ENCODE measurements around the gene ITGB5. TPM values are rescaled to one million over a fixed set of nuclear protein-coding genes. Genes with fewer than 3 reads are reported as not detected.
A peak's percentile ranks its signal among the peaks of the same experiment; 100 is the strongest.

ITGB5 gene
- total and polyA plus RNA-seq, 2 experiments from 2014 or later = 103 to 109 TPM

DNA sequence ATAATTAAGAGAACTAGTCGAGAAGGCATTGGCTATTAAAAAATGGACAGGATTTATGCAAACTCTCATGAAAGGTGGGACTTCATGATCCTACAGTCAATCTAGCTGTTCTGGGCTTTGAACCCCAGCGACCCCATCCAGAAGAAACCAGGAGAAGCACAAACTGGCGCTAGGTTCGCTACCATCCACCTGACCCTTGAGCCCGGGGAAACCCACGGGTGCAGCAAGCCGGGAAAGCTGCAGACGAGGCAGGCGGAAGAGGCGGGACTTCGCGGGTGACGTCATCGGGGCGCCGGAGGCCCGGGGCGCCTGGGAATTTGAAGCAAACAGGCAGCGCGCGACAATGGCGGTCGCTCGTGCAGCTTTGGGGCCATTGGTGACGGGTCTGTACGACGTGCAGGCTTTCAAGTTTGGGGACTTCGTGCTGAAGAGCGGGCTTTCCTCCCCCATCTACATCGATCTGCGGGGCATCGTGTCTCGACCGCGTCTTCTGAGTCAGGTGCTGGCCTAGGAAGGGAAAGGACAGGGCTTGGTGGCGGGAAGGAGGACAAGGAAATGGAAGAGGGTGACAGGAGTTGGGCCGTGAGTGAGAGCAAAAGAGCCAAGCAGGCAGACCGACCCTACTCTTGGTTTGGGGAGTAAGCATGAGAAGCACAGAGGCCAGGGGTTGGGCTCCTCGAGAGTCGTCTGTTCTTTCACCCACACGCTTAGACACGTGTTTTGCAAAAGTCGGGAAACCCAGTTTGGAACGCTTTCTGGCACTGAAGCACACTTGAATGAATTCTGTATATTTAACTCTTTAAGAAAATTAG is 156.8 kb downstream of the ITGB5 start, which contains the start of gene UMPS:
Gene UMPS (plus strand): TSS at position 324 of the 812 bp plus-strand sequence. CDS start 20 bp downstream, at position 344.
- H3K4me2 ChIP-seq = peak within 1 kb of the TSS; percentile 89
- peak within 1 kb of the TSS; percentile 62 for H3K4me3 ChIP-seq
- DNase-seq (ENCODE audit: low spot score) = peak; percentile 95
- H4K20me1 ChIP-seq (ENCODE audit: insufficient read depth, poor library complexity, severe bottlenecking) = peaks cover 4% of the 10 kb centered on the region
- peak within 1 kb of the TSS; percentile 79 for H2AFZ ChIP-seq
- H3K9me3 ChIP-seq (ENCODE audit: low read depth) = no peaks in the 10 kb centered on the region
- H3K27ac ChIP-seq = peak within 1 kb of the TSS; percentile 91
- no peak for TF ChIP-seq CTCF (IDR thresholded peaks at IDR 0.05; ENCODE audit: poor library complexity)
- no peak for TF ChIP-seq EZH2 (IDR thresholded peaks at IDR 0.05; ENCODE audit: borderline replicate concordance)
- TF ChIP-seq EZH2phosphoT487 (IDR thresholded peaks at IDR 0.05; ENCODE audit: low read depth, severe bottlenecking, unreplicated experiment) = no peak
- peaks cover 45% of the 10 kb centered on the region for H3K79me2 ChIP-seq
- no peaks in the 10 kb centered on the region for H3K36me3 ChIP-seq (replicated peaks; ENCODE audit: insufficient read depth, low read depth)
- peaks cover 12% of the 10 kb centered on the region for H3K4me1 ChIP-seq (ENCODE audit: insufficient read depth)
- whole genome bisulfite sequencing (ENCODE audit: low lambda C conversion rate, missing lambda C conversion rate) = 2% methylated on average over 44 of the region's 44 CpGs
- H3K27me3 ChIP-seq = no peaks in the 10 kb centered on the region
- no peaks in the 10 kb centered on the region for H3K9me2 ChIP-seq (replicated peaks; ENCODE audit: insufficient read depth)

GRCh38 chr3:124722589-124722988 is 164.6 kb downstream of the ITGB5 start:
- no peak overlapping the region for H3K4me2 ChIP-seq
- no peaks in the 10 kb centered on the region for H3K9me2 ChIP-seq (replicated peaks; ENCODE audit: insufficient read depth)
- H3K27me3 ChIP-seq = no peaks in the 10 kb centered on the region
- H3K4me3 ChIP-seq = no peak overlapping the region
- H3K9me3 ChIP-seq (ENCODE audit: low read depth) = no peaks in the 10 kb centered on the region
- WGBS (ENCODE audit: low lambda C conversion rate, missing lambda C conversion rate) = 86% methylated on average over 2 of the region's 2 CpGs
- no peaks in the 10 kb centered on the region for H3K79me2 ChIP-seq
- no peak for TF ChIP-seq CTCF (IDR thresholded peaks at IDR 0.05; ENCODE audit: poor library complexity)
- no peak for TF ChIP-seq EZH2phosphoT487 (IDR thresholded peaks at IDR 0.05; ENCODE audit: low read depth, severe bottlenecking, unreplicated experiment)
- TF ChIP-seq EZH2 (IDR thresholded peaks at IDR 0.05; ENCODE audit: borderline replicate concordance) = no peak
- no peak overlapping the region for H2AFZ ChIP-seq
- no peak for DNase-seq (ENCODE audit: low spot score)
- H3K36me3 ChIP-seq (replicated peaks; ENCODE audit: insufficient read depth, low read depth) = no peaks in the 10 kb centered on the region
- no peaks in the 10 kb centered on the region for H3K4me1 ChIP-seq (ENCODE audit: insufficient read depth)
- H4K20me1 ChIP-seq (ENCODE audit: insufficient read depth, poor library complexity, severe bottlenecking) = no peaks in the 10 kb centered on the region
- H3K27ac ChIP-seq = no peak overlapping the region

GRCh38 chr3:124714223-124714853 is 172.8 kb downstream of the ITGB5 start:
- Histone ChIP-seq H3K27me3 (no peaks in the 10 kb centered on the region), H3K9me2 (replicated peaks; ENCODE audit: insufficient read depth) (no peaks in the 10 kb centered on the region), H3K79me2 (no peaks in the 10 kb centered on the region), H4K20me1 (ENCODE audit: insufficient read depth, poor library complexity, severe bottlenecking) (no peaks in the 10 kb centered on the region), H3K4me1 (ENCODE audit: insufficient read depth) (peaks cover 6% of the 10 kb centered on the region), H3K4me2 (no peak overlapping the region), H3K36me3 (replicated peaks; ENCODE audit: insufficient read depth, low read depth) (no peaks in the 10 kb centered on the region), H2AFZ (no peak overlapping the region), H3K27ac (peak overlapping the region; percentile 4), H3K4me3 (no peak overlapping the region), H3K9me3 (ENCODE audit: low read depth) (no peaks in the 10 kb centered on the region)
- WGBS (ENCODE audit: low lambda C conversion rate, missing lambda C conversion rate) = 79% methylated on average over 11 of the region's 11 CpGs
- no peak for DNase-seq (ENCODE audit: low spot score)
- TF ChIP-seq CTCF (IDR thresholded peaks at IDR 0.05; ENCODE audit: poor library complexity) = no peak
- no peak for TF ChIP-seq EZH2phosphoT487 (IDR thresholded peaks at IDR 0.05; ENCODE audit: low read depth, severe bottlenecking, unreplicated experiment)
- no peak for TF ChIP-seq EZH2 (IDR thresholded peaks at IDR 0.05; ENCODE audit: borderline replicate concordance)

MicroRNAs encoded within 50 kb of the gene (microRNA counts, 767-probe panel; counts per million panel counts)
- microRNA hsa-miR-544b = not detected

Small RNA genes lying within 50 kb of the gene (microRNA-seq; reads per million reads assigned to microRNA genes)
- not detected for gene MIR544B

Small RNA genes lying within 50 kb of the gene (small RNA-seq; reads per million reads assigned to genes)
- not detected for gene MIR544B

Other genes with a start within 250 kb of the ITGB5 start
- gene UMPS, start 156.9 kb downstream of the ITGB5 start, total RNA-seq = 25.9 and 108 TPM in 2 replicates
- 35.1 and 37.3 TPM in 2 replicates for gene UMPS, start 156.9 kb downstream of the ITGB5 start, polyA plus RNA-seq
- 297 and 324 TPM in 2 replicates for gene MUC13, start 47.4 kb upstream of the ITGB5 start, total RNA-seq
- 78.0 and 84.4 TPM in 2 replicates for gene MUC13, start 47.4 kb upstream of the ITGB5 start, polyA plus RNA-seq
- gene HEG1, start 168.6 kb upstream of the ITGB5 start, total RNA-seq = 25.1 and 27.2 TPM in 2 replicates
- 22.5 and 27.3 TPM in 2 replicates for gene HEG1, start 168.6 kb upstream of the ITGB5 start, polyA plus RNA-seq

Data from hepatocyte (in vitro differentiated cells).